ENCODE results near the gene ADGRG7.

ADGRG7 gene

DNA sequence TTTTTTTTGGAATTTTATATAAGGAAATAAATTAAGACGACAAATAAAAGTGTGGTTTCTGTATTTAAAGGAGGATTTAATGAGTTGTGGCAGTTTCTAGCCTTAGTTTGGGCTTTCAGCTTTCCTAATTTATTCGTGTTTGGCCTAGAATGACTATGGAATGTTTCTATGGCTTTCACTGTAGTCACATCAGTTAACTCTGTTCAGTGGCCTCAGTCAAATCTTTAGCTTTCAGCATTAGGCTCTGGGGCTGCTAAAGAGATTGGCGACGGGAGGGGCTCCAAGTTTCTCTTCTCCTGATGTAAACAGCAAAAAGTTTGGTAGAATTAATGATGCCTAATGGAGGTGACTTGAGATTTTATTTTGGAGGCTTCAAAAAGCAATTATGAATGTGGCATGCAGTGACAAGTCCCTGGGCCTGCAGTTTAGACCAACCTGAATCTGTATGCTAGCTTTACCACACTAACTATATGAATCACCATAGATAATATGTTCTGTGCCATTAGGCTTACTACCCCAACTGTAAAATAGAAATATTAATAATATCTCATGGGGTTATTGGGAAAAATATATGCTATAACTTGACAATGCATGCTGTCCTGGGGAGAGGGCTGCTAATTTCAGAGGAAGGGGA is 47.1 kb upstream of the ADGRG7 start:
- no peaks in the 10 kb centered on the region for H3K36me3 ChIP-seq (replicated peaks; ENCODE audit: insufficient read depth, low read length)
- H2AFZ ChIP-seq (ENCODE audit: low read length), result no peak overlapping the region
- no peaks in the 10 kb centered on the region for H3K9me2 ChIP-seq (replicated peaks; ENCODE audit: insufficient read depth, low read length)
- H3K4me1 ChIP-seq (ENCODE audit: low read length), result no peaks in the 10 kb centered on the region
- no peak overlapping the region for H3K4me2 ChIP-seq (ENCODE audit: low read depth, low read length)
- H3K27ac ChIP-seq (ENCODE audit: low read length), result no peak overlapping the region
- H3K27me3 ChIP-seq (replicated peaks; ENCODE audit: insufficient read depth, low read length), result no peaks in the 10 kb centered on the region
- no peak for DNase-seq
- TF ChIP-seq, protein P1, sequence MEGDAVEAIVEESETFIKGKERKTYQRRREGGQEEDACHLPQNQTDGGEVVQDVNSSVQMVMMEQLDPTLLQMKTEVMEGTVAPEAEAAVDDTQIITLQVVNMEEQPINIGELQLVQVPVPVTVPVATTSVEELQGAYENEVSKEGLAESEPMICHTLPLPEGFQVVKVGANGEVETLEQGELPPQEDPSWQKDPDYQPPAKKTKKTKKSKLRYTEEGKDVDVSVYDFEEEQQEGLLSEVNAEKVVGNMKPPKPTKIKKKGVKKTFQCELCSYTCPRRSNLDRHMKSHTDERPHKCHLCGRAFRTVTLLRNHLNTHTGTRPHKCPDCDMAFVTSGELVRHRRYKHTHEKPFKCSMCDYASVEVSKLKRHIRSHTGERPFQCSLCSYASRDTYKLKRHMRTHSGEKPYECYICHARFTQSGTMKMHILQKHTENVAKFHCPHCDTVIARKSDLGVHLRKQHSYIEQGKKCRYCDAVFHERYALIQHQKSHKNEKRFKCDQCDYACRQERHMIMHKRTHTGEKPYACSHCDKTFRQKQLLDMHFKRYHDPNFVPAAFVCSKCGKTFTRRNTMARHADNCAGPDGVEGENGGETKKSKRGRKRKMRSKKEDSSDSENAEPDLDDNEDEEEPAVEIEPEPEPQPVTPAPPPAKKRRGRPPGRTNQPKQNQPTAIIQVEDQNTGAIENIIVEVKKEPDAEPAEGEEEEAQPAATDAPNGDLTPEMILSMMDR (IDR thresholded peaks at IDR 0.05; ENCODE audit: low read length), result no peak
- TF ChIP-seq EZH2 (optimal IDR thresholded peaks at IDR 0.05; ENCODE audit: low read depth, low read length) (no peak), EZH2phosphoT487 (IDR thresholded peaks at IDR 0.05; ENCODE audit: low read length) (no peak)
- H3K79me2 ChIP-seq (ENCODE audit: low read length), result no peaks in the 10 kb centered on the region
- H3F3A ChIP-seq (ENCODE audit: insufficient read depth, low read length), result no peaks in the 10 kb centered on the region
- no peaks in the 10 kb centered on the region for H4K20me1 ChIP-seq (ENCODE audit: insufficient read depth, low read length)
- no peak overlapping the region for H3K4me3 ChIP-seq (ENCODE audit: low read length)
- no peak overlapping the region for H3K9ac ChIP-seq (ENCODE audit: low read length)
- H3K9me3 ChIP-seq (replicated peaks; ENCODE audit: insufficient read depth, low read length), result no peaks in the 10 kb centered on the region

DNA sequence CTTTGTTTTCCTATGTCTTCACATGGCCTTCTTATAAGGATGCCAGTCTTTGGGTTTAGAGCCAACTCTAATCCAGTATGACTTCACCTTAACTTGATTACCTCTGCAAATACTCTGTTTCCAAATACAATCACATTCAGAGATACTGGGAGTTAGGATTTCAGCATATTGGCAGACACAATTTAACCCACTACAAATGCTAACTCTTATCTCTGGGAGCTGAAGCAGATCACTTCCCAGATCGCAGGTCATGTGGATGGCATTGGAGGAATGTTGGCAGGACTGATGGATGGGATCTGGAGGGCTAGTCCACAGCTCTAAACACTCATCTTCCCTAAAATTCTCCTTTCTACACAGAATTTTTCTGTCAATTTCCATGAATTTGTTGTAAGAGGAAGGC is 46.2 kb upstream of the ADGRG7 start:
- Histone ChIP-seq H3K4me2 (ENCODE audit: low read depth, low read length) (no peak overlapping the region), H3K4me3 (ENCODE audit: low read length) (no peak overlapping the region), H3K27ac (ENCODE audit: low read length) (no peak overlapping the region), H2AFZ (ENCODE audit: low read length) (no peak overlapping the region), H3F3A (ENCODE audit: insufficient read depth, low read length) (no peaks in the 10 kb centered on the region), H3K9me2 (replicated peaks; ENCODE audit: insufficient read depth, low read length) (no peaks in the 10 kb centered on the region), H3K36me3 (replicated peaks; ENCODE audit: insufficient read depth, low read length) (no peaks in the 10 kb centered on the region), H3K79me2 (ENCODE audit: low read length) (no peaks in the 10 kb centered on the region), H3K9ac (ENCODE audit: low read length) (no peak overlapping the region), H4K20me1 (ENCODE audit: insufficient read depth, low read length) (no peaks in the 10 kb centered on the region), H3K27me3 (replicated peaks; ENCODE audit: insufficient read depth, low read length) (no peaks in the 10 kb centered on the region), H3K9me3 (replicated peaks; ENCODE audit: insufficient read depth, low read length) (no peaks in the 10 kb centered on the region), H3K4me1 (ENCODE audit: low read length) (no peaks in the 10 kb centered on the region)
- no peak for TF ChIP-seq EZH2 (optimal IDR thresholded peaks at IDR 0.05; ENCODE audit: low read depth, low read length)
- TF ChIP-seq, protein P1 (IDR thresholded peaks at IDR 0.05; ENCODE audit: low read length), result no peak
- DNase-seq, result no peak

DNA sequence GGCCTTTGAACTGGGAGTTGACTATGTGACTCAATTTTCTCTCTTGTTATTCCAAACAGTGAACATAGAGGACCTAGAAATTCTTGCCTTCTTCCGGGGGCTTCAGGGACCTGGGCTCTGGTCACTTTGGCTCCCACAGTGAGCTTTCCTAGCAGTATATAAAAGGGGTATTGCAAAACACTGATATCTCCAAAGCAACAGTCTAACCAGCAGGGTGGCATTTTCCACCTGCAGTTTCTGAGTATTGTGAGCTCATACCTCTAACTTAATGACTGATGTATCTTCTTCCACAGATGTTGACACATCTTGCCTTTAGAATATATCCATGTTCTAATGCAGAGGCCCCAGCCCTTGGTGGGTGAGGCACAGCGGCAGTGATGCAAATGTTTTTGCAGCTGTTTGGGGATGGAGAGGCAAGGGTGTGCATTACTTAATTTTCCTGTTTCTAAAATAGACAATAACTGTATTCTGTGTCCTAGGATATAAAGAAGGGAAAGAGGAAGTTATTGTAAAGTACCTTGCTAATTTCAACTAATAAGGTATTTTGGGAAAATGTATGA is 45.7 kb upstream of the ADGRG7 start:
- H2AFZ ChIP-seq (ENCODE audit: low read length), result no peak overlapping the region
- no peaks in the 10 kb centered on the region for H3K9me3 ChIP-seq (replicated peaks; ENCODE audit: insufficient read depth, low read length)
- H3F3A ChIP-seq (ENCODE audit: insufficient read depth, low read length), result no peaks in the 10 kb centered on the region
- H3K4me1 ChIP-seq (ENCODE audit: low read length), result no peaks in the 10 kb centered on the region
- H3K27ac ChIP-seq (ENCODE audit: low read length), result no peak overlapping the region
- no peak for DNase-seq
- H3K79me2 ChIP-seq (ENCODE audit: low read length), result no peaks in the 10 kb centered on the region
- TF ChIP-seq, protein P1 (IDR thresholded peaks at IDR 0.05; ENCODE audit: low read length), result no peak
- no peak for TF ChIP-seq EZH2 (optimal IDR thresholded peaks at IDR 0.05; ENCODE audit: low read depth, low read length)
- no peak for TF ChIP-seq EZH2phosphoT487 (IDR thresholded peaks at IDR 0.05; ENCODE audit: low read length)
- H3K27me3 ChIP-seq (replicated peaks; ENCODE audit: insufficient read depth, low read length), result no peaks in the 10 kb centered on the region
- no peak overlapping the region for H3K9ac ChIP-seq (ENCODE audit: low read length)
- no peaks in the 10 kb centered on the region for H3K36me3 ChIP-seq (replicated peaks; ENCODE audit: insufficient read depth, low read length)
- no peak overlapping the region for H3K4me2 ChIP-seq (ENCODE audit: low read depth, low read length)
- no peaks in the 10 kb centered on the region for H3K9me2 ChIP-seq (replicated peaks; ENCODE audit: insufficient read depth, low read length)
- H3K4me3 ChIP-seq (ENCODE audit: low read length), result no peak overlapping the region
- no peaks in the 10 kb centered on the region for H4K20me1 ChIP-seq (ENCODE audit: insufficient read depth, low read length)

Measured in MM.1S (cell line).